ENCODE data around the gene KNDC1.

DNA sequence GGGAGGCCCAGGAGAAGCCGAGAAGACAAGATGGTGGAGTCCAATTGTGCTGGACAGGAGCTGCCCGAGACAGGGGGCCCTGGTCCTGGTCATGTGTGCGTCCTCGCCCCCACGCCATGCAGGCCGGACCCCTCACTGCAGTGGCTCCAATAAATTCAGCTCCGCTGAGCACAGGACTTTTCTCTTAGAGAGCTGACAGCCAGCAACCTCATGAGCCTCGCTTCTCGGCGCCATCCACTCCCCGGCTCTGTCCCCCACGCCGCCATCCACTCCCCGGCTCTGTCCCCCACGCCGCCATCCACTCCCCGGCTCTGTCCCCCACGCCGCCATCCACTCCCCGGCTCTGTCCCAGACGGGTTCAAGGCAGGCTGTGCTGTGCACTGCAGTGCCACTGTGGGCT lies 67.2 kb downstream of the KNDC1 start:
- TF ChIP-seq, protein P1, sequence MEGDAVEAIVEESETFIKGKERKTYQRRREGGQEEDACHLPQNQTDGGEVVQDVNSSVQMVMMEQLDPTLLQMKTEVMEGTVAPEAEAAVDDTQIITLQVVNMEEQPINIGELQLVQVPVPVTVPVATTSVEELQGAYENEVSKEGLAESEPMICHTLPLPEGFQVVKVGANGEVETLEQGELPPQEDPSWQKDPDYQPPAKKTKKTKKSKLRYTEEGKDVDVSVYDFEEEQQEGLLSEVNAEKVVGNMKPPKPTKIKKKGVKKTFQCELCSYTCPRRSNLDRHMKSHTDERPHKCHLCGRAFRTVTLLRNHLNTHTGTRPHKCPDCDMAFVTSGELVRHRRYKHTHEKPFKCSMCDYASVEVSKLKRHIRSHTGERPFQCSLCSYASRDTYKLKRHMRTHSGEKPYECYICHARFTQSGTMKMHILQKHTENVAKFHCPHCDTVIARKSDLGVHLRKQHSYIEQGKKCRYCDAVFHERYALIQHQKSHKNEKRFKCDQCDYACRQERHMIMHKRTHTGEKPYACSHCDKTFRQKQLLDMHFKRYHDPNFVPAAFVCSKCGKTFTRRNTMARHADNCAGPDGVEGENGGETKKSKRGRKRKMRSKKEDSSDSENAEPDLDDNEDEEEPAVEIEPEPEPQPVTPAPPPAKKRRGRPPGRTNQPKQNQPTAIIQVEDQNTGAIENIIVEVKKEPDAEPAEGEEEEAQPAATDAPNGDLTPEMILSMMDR (IDR thresholded peaks at IDR 0.05; ENCODE audit: insufficient read depth, low read length): no peak
- no peak for TF ChIP-seq POLR2AphosphoS5 (IDR thresholded peaks at IDR 0.05; ENCODE audit: low read depth)
- no peak for TF ChIP-seq GABPA (IDR thresholded peaks at IDR 0.05; ENCODE audit: low read depth)
- no peak for TF ChIP-seq SPI1 (IDR thresholded peaks at IDR 0.05; ENCODE audit: borderline replicate concordance, low read depth)
- TF ChIP-seq, protein P2, sequence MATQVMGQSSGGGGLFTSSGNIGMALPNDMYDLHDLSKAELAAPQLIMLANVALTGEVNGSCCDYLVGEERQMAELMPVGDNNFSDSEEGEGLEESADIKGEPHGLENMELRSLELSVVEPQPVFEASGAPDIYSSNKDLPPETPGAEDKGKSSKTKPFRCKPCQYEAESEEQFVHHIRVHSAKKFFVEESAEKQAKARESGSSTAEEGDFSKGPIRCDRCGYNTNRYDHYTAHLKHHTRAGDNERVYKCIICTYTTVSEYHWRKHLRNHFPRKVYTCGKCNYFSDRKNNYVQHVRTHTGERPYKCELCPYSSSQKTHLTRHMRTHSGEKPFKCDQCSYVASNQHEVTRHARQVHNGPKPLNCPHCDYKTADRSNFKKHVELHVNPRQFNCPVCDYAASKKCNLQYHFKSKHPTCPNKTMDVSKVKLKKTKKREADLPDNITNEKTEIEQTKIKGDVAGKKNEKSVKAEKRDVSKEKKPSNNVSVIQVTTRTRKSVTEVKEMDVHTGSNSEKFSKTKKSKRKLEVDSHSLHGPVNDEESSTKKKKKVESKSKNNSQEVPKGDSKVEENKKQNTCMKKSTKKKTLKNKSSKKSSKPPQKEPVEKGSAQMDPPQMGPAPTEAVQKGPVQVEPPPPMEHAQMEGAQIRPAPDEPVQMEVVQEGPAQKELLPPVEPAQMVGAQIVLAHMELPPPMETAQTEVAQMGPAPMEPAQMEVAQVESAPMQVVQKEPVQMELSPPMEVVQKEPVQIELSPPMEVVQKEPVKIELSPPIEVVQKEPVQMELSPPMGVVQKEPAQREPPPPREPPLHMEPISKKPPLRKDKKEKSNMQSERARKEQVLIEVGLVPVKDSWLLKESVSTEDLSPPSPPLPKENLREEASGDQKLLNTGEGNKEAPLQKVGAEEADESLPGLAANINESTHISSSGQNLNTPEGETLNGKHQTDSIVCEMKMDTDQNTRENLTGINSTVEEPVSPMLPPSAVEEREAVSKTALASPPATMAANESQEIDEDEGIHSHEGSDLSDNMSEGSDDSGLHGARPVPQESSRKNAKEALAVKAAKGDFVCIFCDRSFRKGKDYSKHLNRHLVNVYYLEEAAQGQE (IDR thresholded peaks at IDR 0.05; ENCODE audit: insufficient replicate concordance, low read depth): no peak
